Measurements from ENCODE around the gene STAMBP. TPM values are rescaled to one million over a fixed set of nuclear protein-coding genes. Genes with fewer than 3 reads are reported as not detected.

The STAMBP gene
- total RNA-seq, 1 donor from 2014 or later, result 39.1 TPM

DNA sequence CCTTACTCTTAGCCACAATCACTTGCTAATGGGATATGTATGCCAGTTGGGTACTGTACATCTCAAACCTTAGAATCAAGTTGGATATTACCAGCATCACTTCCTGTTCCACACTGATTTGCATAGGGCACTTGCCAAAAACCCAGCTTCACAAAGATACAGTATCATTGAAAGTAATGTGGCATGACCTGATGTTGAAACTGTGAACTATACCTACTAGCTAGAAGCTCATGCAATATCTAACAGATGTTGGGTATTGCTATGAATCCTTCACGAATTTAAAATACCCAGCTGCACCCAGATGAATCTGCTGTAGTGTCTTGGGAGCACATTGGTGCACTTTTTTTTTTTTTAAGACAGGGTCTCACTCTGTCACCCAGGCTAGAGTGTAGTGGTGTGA, 6.5 kb upstream of the STAMBP start:
- H3K9me3 Mint-ChIP-seq (ENCODE audit: unreplicated experiment), result no peaks in the 10 kb centered on the region
- H3K27ac Mint-ChIP-seq (ENCODE audit: unreplicated experiment), result no peak overlapping the region
- no peak overlapping the region for H3K4me3 Mint-ChIP-seq (ENCODE audit: unreplicated experiment)

DNA sequence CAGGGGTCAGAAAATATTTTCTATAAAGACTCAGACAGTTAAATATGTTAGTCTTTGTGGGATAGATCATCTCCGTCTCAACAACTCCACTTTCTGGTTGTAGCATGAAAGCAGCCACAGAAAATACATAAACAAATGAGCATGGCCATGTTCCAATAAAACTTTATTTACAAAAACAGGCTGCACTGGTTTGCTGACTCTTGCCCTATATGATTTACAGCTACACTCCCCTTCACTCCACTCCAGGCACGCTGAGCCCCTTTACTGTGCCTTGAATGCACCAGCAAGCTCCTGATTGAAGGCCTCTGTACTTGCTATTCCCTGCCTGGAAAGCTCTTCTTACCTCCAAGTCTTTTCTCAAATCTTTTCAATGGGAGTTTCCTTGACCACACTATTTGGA, 5.8 kb upstream of the STAMBP start:
- peaks cover 9% of the 10 kb centered on the region for H3K4me1 Mint-ChIP-seq (ENCODE audit: unreplicated experiment)
- H3K36me3 Mint-ChIP-seq (ENCODE audit: unreplicated experiment), result no peaks in the 10 kb centered on the region
- no peak overlapping the region for H3K4me3 Mint-ChIP-seq (ENCODE audit: unreplicated experiment)
- no peaks in the 10 kb centered on the region for H3K9me3 Mint-ChIP-seq (ENCODE audit: unreplicated experiment)
- TF ChIP-seq, protein P1, sequence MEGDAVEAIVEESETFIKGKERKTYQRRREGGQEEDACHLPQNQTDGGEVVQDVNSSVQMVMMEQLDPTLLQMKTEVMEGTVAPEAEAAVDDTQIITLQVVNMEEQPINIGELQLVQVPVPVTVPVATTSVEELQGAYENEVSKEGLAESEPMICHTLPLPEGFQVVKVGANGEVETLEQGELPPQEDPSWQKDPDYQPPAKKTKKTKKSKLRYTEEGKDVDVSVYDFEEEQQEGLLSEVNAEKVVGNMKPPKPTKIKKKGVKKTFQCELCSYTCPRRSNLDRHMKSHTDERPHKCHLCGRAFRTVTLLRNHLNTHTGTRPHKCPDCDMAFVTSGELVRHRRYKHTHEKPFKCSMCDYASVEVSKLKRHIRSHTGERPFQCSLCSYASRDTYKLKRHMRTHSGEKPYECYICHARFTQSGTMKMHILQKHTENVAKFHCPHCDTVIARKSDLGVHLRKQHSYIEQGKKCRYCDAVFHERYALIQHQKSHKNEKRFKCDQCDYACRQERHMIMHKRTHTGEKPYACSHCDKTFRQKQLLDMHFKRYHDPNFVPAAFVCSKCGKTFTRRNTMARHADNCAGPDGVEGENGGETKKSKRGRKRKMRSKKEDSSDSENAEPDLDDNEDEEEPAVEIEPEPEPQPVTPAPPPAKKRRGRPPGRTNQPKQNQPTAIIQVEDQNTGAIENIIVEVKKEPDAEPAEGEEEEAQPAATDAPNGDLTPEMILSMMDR (IDR thresholded peaks at IDR 0.05), result no peak
- no peak overlapping the region for H3K27ac Mint-ChIP-seq (ENCODE audit: unreplicated experiment)
- no peak for DNase-seq (ENCODE audit: extremely low spot score, unreplicated experiment)
- peaks cover 42% of the 10 kb centered on the region for H3K27me3 Mint-ChIP-seq (ENCODE audit: unreplicated experiment)

More for the DNA sequence above, 6.5 kb upstream of the STAMBP start:
- Mint-ChIP-seq H3K36me3 (ENCODE audit: unreplicated experiment) (no peaks in the 10 kb centered on the region), H3K27me3 (ENCODE audit: unreplicated experiment) (peaks cover 42% of the 10 kb centered on the region), H3K4me1 (ENCODE audit: unreplicated experiment) (peaks cover 7% of the 10 kb centered on the region)
- no peak for DNase-seq (ENCODE audit: extremely low spot score, unreplicated experiment)
- TF ChIP-seq, protein P1 (IDR thresholded peaks at IDR 0.05), result no peak

DNA sequence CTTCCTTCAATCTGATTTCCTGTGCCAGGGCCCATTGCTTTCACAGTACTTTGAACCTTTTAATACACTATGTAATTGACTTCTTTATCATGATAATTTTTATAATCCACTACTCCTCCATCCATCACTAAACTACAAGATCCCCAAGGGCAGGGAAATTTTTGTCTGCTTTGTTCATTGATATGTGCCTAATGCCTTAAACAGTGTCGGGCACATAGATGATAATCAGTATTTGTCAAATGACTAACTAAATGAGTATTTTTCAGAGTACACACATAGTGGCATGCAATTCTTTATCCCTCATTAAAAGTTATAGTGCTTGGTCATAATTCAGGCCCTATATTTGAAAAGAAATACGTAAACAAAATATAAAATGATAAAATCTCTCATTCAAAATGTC, 5.3 kb upstream of the STAMBP start:
- TF ChIP-seq, protein P1 (IDR thresholded peaks at IDR 0.05), result no peak
- H3K9me3 Mint-ChIP-seq (ENCODE audit: unreplicated experiment), result no peaks in the 10 kb centered on the region
- peaks cover 39% of the 10 kb centered on the region for H3K27me3 Mint-ChIP-seq (ENCODE audit: unreplicated experiment)

DNA sequence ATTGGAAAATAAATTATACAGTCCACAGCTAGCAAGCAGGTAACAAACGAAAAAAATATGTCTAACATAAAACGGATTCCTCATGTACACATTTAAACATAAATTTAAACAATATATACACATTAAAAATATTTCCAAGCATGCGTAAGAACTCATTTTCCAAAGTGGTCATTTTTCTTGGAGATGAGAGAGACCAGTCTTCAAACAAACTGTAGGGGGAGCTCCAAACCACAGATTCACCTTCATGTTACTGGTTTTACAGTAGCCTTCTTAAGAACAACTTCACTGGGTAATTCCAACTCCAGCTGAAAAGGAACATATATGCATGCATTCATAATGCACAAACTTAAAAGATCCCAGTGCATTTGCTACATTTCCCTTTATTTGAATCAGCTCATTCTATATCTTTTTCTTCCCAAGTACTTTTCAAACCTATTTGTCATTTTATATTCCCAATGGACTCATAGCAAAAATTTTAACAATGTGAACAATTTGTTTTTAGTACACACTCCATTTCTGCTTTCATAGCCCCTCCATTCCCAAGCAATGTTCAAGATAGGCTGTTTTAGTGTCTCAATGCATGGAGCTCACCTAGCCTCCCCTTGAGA, 4.7 kb upstream of the STAMBP start:
- TF ChIP-seq, protein P1 (IDR thresholded peaks at IDR 0.05), result peak; percentile 89
- Mint-ChIP-seq H3K9me3 (ENCODE audit: unreplicated experiment) (no peaks in the 10 kb centered on the region), H3K4me3 (ENCODE audit: unreplicated experiment) (no peak overlapping the region), H3K27me3 (ENCODE audit: unreplicated experiment) (peaks cover 36% of the 10 kb centered on the region), H3K36me3 (ENCODE audit: unreplicated experiment) (no peaks in the 10 kb centered on the region), H3K4me1 (ENCODE audit: unreplicated experiment) (peaks cover 13% of the 10 kb centered on the region), H3K27ac (ENCODE audit: unreplicated experiment) (no peak overlapping the region)
- no peak for DNase-seq (ENCODE audit: extremely low spot score, unreplicated experiment)

More for the DNA sequence above, 5.3 kb upstream of the STAMBP start:
- Mint-ChIP-seq H3K27ac (ENCODE audit: unreplicated experiment) (no peak overlapping the region), H3K4me1 (ENCODE audit: unreplicated experiment) (peaks cover 9% of the 10 kb centered on the region), H3K36me3 (ENCODE audit: unreplicated experiment) (no peaks in the 10 kb centered on the region), H3K4me3 (ENCODE audit: unreplicated experiment) (no peak overlapping the region)
- DNase-seq (ENCODE audit: extremely low spot score, unreplicated experiment), result no peak

DNA sequence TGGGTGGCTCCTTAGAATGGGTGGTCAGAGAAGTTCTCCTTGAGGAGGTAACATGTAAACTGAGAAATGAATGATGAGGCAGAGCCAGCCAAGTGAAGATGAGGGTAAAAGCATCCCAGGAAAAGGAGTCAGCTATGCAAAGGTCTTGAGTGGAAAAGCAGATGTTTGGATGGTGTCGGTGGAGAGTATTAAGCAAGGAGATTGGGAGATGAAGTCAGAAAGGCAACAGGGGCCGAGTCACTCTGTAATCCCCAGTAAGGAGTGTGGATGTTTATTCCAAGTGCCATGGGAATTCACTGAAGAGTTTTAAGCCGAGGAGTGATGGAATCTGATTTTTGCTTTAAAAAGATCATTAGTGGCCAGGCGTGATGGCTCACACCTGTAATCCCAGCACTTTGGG, 3.4 kb upstream of the STAMBP start:
- Mint-ChIP-seq H3K36me3 (ENCODE audit: unreplicated experiment) (no peaks in the 10 kb centered on the region), H3K27me3 (ENCODE audit: unreplicated experiment) (peaks cover 28% of the 10 kb centered on the region), H3K9me3 (ENCODE audit: unreplicated experiment) (no peaks in the 10 kb centered on the region), H3K4me1 (ENCODE audit: unreplicated experiment) (peaks cover 23% of the 10 kb centered on the region), H3K27ac (ENCODE audit: unreplicated experiment) (no peak overlapping the region), H3K4me3 (ENCODE audit: unreplicated experiment) (no peak overlapping the region)
- TF ChIP-seq, protein P1 (IDR thresholded peaks at IDR 0.05), result no peak
- DNase-seq (ENCODE audit: extremely low spot score, unreplicated experiment), result no peak

Measured in osteocyte (in vitro differentiated cells).